C4-2B (cell line): ENCODE measurements around the gene LRRC28.
"Not testable (repeated sequence)": the region's sequence is repeated elsewhere in the genome, so short reads cannot be mapped to it uniquely, and the experiment has no call there.

Experiments
- H3K27ac ChIP-seq: fragments of 450-650 bp; 2 replicates; pipeline ENCODE4 v1.5.1; 2017
- ZFX ChIP-seq: fragments of 450-650 bp; IDR thresholded peaks from 2 replicates; pipeline ENCODE4 v1.6.1; 2017
- TF ChIP-seq, protein P1 (sequence below): fragments of 450-650 bp; conservative IDR thresholded peaks from 2 replicates; pipeline ENCODE4 v1.5.1; 2017; ENCODE audit warnings: mild to moderate bottlenecking

Gene LRRC28

DNA sequence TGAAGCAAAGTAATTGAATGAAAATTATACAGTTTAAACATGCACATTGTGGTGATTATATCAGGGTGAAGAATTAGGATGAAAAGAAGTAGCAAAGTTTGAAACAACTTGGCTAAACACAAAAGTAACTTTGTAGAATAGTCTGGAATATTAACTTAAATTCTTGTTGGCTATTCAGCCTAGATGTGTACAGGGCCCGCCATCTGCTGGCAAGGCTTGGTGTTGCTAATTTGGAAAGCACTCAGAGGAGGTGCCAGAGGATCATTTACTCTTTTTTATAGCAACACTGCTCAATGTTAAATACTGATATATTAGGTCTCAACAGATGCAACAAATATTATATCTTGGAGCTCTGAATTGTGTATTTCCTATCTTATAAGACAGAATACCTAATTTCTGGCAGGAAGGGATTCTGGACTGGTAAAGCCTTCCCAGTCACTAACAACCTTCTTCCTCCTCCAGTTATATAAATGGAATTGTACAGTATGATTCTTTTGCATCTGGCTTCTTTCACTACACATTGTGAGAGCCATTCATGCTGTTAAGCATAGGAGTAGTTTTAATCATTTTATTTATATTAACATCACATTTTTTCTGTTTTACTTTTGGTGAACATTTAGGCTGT, 38.0 kb upstream of the LRRC28 start:
- no peak for TF ChIP-seq ZFX
- TF ChIP-seq, protein P1, sequence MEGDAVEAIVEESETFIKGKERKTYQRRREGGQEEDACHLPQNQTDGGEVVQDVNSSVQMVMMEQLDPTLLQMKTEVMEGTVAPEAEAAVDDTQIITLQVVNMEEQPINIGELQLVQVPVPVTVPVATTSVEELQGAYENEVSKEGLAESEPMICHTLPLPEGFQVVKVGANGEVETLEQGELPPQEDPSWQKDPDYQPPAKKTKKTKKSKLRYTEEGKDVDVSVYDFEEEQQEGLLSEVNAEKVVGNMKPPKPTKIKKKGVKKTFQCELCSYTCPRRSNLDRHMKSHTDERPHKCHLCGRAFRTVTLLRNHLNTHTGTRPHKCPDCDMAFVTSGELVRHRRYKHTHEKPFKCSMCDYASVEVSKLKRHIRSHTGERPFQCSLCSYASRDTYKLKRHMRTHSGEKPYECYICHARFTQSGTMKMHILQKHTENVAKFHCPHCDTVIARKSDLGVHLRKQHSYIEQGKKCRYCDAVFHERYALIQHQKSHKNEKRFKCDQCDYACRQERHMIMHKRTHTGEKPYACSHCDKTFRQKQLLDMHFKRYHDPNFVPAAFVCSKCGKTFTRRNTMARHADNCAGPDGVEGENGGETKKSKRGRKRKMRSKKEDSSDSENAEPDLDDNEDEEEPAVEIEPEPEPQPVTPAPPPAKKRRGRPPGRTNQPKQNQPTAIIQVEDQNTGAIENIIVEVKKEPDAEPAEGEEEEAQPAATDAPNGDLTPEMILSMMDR: peak; percentile 97
- H3K27ac ChIP-seq: no peak overlapping the region

DNA sequence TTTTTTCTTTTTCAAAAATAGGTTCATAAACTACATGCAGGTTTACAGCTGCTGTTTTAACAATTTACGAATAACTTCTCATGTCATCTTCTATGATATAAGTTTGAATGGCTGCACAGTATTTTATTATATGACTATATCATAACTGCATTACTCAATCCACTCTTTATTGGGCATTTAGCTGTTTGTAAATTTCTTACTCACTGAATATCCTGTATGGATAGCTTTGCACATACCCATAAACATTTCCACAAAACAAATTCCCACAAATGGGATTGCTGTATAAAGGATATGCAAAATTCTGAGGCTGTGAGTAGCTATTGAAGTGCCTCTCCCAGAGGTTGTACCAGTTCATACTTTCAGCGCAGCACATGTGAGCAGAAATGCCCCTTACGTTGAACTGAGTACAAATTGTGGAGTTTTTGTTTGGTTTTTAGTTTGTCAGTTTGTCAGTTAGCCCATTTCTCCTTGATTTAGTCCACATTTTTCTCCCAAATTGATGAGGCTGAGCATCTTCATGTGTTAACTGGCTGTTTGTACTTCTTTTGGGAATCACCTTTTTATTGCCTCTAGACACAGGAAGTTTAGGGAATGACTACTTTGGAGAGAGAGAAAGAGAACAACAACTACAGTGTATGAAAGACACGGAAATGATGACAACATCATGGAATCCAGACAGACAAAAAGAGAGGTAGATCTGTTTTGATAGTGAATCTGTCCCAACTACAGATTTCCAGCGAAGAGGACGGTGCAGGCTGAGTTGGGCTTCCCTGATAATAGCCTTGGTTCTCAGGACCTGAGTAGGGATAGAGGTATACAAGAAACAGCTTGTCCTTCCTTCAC, 26.7 kb upstream of the LRRC28 start:
- no peak for TF ChIP-seq ZFX
- TF ChIP-seq, protein P1: no peak
- no peak overlapping the region for H3K27ac ChIP-seq

DNA sequence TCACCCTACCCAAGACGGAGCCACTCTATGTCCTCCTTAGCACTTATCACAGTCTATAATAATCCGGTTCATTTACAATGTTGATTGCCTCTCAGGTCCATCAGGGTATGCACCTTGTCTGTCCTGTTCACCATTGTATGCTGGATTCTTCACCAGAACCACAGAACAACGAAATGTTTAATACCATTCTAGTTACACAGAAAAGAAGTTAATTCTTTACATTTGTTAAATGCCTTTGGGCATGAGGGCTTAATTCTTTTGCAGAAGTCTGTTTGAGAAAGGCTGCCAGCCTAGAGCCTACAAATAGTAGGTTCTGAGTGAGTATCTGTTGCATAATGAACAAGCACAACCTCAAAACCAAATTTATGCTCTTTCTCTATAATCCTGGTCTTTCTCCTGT, 24.5 kb upstream of the LRRC28 start:
- H3K27ac ChIP-seq: no peak overlapping the region
- TF ChIP-seq ZFX: no peak
- TF ChIP-seq, protein P1: no peak

DNA sequence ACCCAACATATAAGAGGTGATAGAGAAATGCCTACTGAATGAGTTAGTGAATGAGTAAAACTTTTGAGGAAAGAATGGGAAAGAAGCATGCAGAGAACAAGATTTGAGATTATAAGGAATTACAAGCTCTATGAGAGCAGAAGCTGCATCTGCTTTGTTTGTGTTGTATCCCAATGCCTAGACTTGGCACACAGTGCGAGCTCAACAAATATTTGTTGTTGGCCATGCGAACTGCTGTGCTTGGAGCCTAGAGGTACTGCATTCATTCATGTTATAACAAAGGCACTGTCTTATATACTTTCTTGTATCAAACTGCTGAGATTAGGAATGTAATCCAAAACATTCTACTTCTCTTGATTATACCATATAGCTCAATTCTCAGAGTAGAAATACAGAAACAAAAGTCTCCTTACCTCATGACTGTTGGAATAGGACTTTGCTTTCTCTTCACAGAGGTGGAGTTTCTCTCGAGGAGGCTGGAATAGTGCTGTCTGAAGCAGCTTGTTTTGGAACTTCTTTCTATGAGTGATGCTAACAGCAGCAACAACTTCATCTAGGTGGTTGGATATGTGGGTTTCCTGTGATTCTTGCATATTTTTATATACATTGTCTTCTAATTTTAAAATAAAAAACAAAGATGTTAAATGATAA, 23.0 kb upstream of the LRRC28 start:
- no peak for TF ChIP-seq ZFX
- TF ChIP-seq, protein P1: no peak
- peak overlapping the region; percentile 59 for H3K27ac ChIP-seq

DNA sequence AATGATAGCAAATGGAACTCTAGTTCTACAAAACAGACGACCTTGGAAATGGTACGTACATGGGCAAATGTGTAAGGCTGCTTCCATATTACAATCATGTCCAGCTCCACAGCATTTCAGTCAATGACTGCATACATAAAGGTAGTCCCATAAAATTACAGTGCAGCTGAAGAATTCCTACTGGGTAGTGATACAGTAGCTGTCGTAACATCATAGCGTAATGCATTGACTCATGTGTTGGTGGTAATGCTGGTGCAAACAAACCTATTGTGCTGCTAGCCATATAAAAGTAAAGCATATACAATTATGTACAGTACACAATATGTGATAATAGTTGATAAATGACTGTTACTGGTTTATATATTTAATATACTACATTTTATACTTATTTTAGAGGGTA, 20.4 kb upstream of the LRRC28 start:
- no peak overlapping the region for H3K27ac ChIP-seq
- no peak for TF ChIP-seq ZFX
- TF ChIP-seq, protein P1: no peak

DNA sequence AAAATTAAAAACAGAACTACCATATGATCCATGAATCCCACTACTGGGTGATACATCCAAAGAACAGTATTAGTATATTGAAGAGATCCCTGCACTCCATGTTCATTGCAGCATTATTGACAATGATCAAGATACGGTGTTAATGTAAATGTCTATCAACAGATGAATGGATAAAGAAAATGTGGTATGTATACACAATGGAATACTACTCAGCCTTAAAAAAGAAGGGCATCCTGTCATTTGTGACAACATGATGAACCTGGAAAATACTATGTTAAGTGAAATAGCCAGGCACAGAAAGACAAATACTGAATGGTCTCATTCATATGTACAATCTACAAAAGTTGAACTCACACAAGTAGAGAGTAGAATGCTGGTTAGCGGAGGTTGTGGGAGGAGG, 18.5 kb upstream of the LRRC28 start:
- H3K27ac ChIP-seq: no peak overlapping the region
- TF ChIP-seq, protein P1: no peak
- no peak for TF ChIP-seq ZFX

DNA sequence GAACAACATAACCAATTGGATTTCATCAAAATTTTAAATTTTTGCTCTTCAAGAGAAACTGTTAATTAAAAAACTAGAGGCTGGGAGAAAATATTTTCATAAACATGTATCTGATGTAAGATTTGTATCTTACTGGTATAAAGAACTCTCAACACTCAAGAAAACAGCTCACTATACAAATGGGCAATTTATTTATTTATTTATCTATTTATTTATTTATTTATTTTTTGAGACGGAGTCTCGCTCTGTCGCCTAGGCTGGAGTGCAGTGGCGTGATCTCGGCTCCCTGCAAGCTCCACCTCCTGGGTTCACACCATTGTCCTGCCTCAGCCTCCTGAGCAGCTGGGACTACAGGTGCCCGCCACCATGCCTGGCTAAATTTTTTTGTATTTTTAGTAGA, 17.1 kb upstream of the LRRC28 start:
- H3K27ac ChIP-seq: not testable (repeated sequence)
